GM12891 (cell line): Measurements from ENCODE around the gene NEDD9.

Experiments used
- PAX5 ChIP-seq: IDR thresholded peaks from 2 replicates; pipeline ENCODE4 v1.6.1; 2011; ENCODE audit warnings: low read length, moderate library complexity, mild to moderate bottlenecking; ENCODE audit not compliant: insufficient read depth, severe bottlenecking
- POLR2A ChIP-seq: IDR thresholded peaks from 2 replicates; pipeline ENCODE4 v1.6.1; 2011; ENCODE audit warnings: low read depth, low read length, control low read depth
- POLR2AphosphoS5 ChIP-seq: IDR thresholded peaks from 2 replicates; pipeline ENCODE4 v1.6.1; 2011; ENCODE audit warnings: low read depth, low read length, control low read depth
- SPI1 ChIP-seq: IDR thresholded peaks from 2 replicates; pipeline ENCODE4 v1.6.1; 2011; ENCODE audit warnings: low read depth, low read length, control low read depth
- TAF1 ChIP-seq: IDR thresholded peaks from 2 replicates; pipeline ENCODE4 v1.6.1; 2011; ENCODE audit warnings: low read depth, low read length, control low read depth

DNA sequence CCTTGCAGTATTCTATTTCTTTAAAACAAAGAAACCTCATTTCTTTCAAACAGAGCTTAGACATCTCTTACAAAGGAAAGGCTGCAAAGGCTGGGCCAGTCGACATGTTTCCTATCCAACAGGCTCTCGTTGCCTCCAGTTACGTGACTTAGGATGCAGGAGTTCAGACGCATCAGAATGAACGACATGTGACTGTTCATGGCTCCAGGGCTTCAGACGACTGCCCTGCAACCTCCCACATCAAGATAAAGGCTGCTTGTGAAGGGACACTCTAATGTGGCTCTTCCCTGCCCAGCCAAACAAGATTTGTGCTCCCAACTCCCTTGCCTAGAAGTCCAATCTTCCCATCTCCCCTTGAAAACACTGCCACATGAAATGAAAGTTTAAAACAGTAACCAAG, 14.3 kb upstream of the NEDD9 start:
- TF ChIP-seq POLR2A (no peak), POLR2AphosphoS5 (no peak), TAF1 (no peak), PAX5 (no peak), SPI1 (no peak)
